ENCODE data around the gene UGT2A1. TPM values are rescaled to one million over a fixed set of nuclear protein-coding genes. Genes with fewer than 3 reads are reported as not detected.

Gene UGT2A1
- not detected in 2 replicates for total RNA-seq

GRCh38 chr4:69653147-69653546 lies at the start of gene UGT2A1:
UGT2A1 (minus strand) TSS chr4:69653247; CDS start chr4:69647644, 5,603 bp downstream.

GRCh38 chr4:69639542-69639941 lies 13.5 kb downstream of the UGT2A1 start, which contains the start of gene UGT2A2:
UGT2A2 (minus strand) TSS chr4:69639642; CDS start chr4:69639640, 2 bp downstream.

Other genes with a start within 250 kb of the UGT2A1 start
- not detected in 2 replicates for gene UGT2B4, start 157.3 kb downstream of the UGT2A1 start, total RNA-seq
- gene UGT2A2, start 13.6 kb downstream of the UGT2A1 start, total RNA-seq = not detected in 2 replicates
- 1.5 and 3.2 TPM in 2 replicates for gene SULT1B1, start 107.4 kb upstream of the UGT2A1 start, total RNA-seq
- 10.7 and 17.8 TPM in 2 replicates for gene SULT1E1, start 206.9 kb upstream of the UGT2A1 start, total RNA-seq

All from smooth muscle cell of the pulmonary artery (primary cell).